Testis (tissue), 3 donors: ENCODE results near the gene KLF13. TPM values are rescaled to one million over a fixed set of nuclear protein-coding genes. Genes with fewer than 3 reads are reported as not detected.

ENCODE experiments used
- DNase-seq: peaks from one replicate; pipeline ENCODE4 v3.0.0-alpha.2; 2019
- H3K27ac ChIP-seq, 2 donors: fragments of 200-600 bp; sonication (generic); one replicate each; pipeline ENCODE4 v1.5.1; 2019
- H3K27me3 ChIP-seq: fragments of 200-600 bp; sonication (generic); one replicate; pipeline ENCODE4 v1.5.1; 2019
- H3K36me3 ChIP-seq: fragments of 200-600 bp; sonication (generic); one replicate; pipeline ENCODE4 v1.5.1; 2017; ENCODE audit warnings: low read depth; ENCODE audit errors: missing control alignments
- H3K4me1 ChIP-seq: fragments of 200-600 bp; sonication (generic); one replicate; pipeline ENCODE4 v1.5.1; 2019
- H3K4me3 ChIP-seq, 2 donors: fragments of 200-600 bp; sonication (generic); one replicate each; pipeline ENCODE4 v1.5.1; 2017 to 2019
- H3K9me3 ChIP-seq: fragments of 200-600 bp; sonication (generic); one replicate; pipeline ENCODE4 v1.5.1; 2017
- POLR2A ChIP-seq: fragments of 450-650 bp; IDR thresholded peaks from one replicate; pipeline ENCODE4 v1.6.1; 2017; ENCODE audit warnings: antibody characterized with exemption, mild to moderate bottlenecking, moderate library complexity
- whole genome bisulfite sequencing, 2 donors: methylation state at CpG; one replicate each; pipeline ENCODE4 v1.1.5; 2018; 5-methylcytosine and 5-hydroxymethylcytosine counted together
- intact Hi-C: fragments of 100-400 bp; cut with DNase I; formaldehyde crosslinking; loops from one replicate; pipeline ENCODE4 v1.15.1; 2023; ENCODE audit warnings: low total_unique reads
- polyA plus RNA-seq: library from polyadenylated mRNA; stranded (reverse); fragments of 350-450 nt; fragmentation: Illumina TruSeq; extraction: RNeasy Lipid Tissue Mini Kit (QIAGEN cat#74804); gene quantifications from one replicate; pipeline ENCODE4 v1.2.3, GENCODE V29; 2014; ENCODE audit warnings: low read depth, low replicate concordance; ENCODE audit not compliant: insufficient read depth
- total RNA-seq, 2 donors: library from RNA; depleted of rRNA; stranded (reverse); fragments of >200 nt; gene quantifications; one replicate each; pipeline ENCODE4 v1.2.3, GENCODE V29; 2016
- TF ChIP-seq, protein P1 (sequence below), 3 experiments: fragments of 450-650 bp in 2 of 3; fragments of 200-600 bp in 1 of 3; sonication (generic) in 1 of 3; IDR thresholded peaks; one replicate each; pipeline ENCODE4 v1.5.1; 2016 to 2019; ENCODE audit warnings: antibody characterized with exemption in 3 of 3, mild to moderate bottlenecking in 2 of 3, moderate library complexity in 1 of 3

KLF13 gene
- total and polyA plus RNA-seq, 3 donors from 2014 or later, result 41.9 to 61.7 (median 45.7) TPM

GRCh38 chr15:31314380-31314779, 12.3 kb upstream of the KLF13 start:
- intact Hi-C loops, result no loop called here
- H3K36me3 ChIP-seq, result no peaks in the 10 kb centered on the region
- H3K9me3 ChIP-seq, result no peaks in the 10 kb centered on the region
- 91 to 93% methylated on average over 10 to 12 of the region's 12 CpGs for WGBS, 2 donors
- no peaks in the 10 kb centered on the region for H3K27me3 ChIP-seq
- no peak overlapping the region for H3K4me3 ChIP-seq
- TF ChIP-seq POLR2A, result no peak
- TF ChIP-seq, protein P1, sequence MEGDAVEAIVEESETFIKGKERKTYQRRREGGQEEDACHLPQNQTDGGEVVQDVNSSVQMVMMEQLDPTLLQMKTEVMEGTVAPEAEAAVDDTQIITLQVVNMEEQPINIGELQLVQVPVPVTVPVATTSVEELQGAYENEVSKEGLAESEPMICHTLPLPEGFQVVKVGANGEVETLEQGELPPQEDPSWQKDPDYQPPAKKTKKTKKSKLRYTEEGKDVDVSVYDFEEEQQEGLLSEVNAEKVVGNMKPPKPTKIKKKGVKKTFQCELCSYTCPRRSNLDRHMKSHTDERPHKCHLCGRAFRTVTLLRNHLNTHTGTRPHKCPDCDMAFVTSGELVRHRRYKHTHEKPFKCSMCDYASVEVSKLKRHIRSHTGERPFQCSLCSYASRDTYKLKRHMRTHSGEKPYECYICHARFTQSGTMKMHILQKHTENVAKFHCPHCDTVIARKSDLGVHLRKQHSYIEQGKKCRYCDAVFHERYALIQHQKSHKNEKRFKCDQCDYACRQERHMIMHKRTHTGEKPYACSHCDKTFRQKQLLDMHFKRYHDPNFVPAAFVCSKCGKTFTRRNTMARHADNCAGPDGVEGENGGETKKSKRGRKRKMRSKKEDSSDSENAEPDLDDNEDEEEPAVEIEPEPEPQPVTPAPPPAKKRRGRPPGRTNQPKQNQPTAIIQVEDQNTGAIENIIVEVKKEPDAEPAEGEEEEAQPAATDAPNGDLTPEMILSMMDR (IDR thresholded peaks at IDR 0.05), result no peak
- H3K27ac ChIP-seq, result no peak overlapping the region
- H3K4me1 ChIP-seq, result no peaks in the 10 kb centered on the region
- no peak for DNase-seq

- DNase-seq, result no peak
- WGBS, 2 donors, result 91% methylated on average over 8 of the region's 8 CpGs; no CpG with 5 or more reads in 1 of the 2 donors
- TF ChIP-seq POLR2A, result no peak
- TF ChIP-seq, protein P1 (IDR thresholded peaks at IDR 0.05), result no peak
- no peak overlapping the region for H3K4me3 ChIP-seq
- H3K36me3 ChIP-seq, result no peaks in the 10 kb centered on the region
- H3K27me3 ChIP-seq, result no peaks in the 10 kb centered on the region
- intact Hi-C loops, result no loop called here
- no peaks in the 10 kb centered on the region for H3K4me1 ChIP-seq
- no peak overlapping the region for H3K27ac ChIP-seq
- no peaks in the 10 kb centered on the region for H3K9me3 ChIP-seq
Measured at GRCh38 chr15:31316135-31316795, 10.4 kb upstream of the KLF13 start.

- intact Hi-C loops, result no loop called here
- no peaks in the 10 kb centered on the region for H3K9me3 ChIP-seq
- TF ChIP-seq POLR2A, result no peak
- TF ChIP-seq, protein P1 (IDR thresholded peaks at IDR 0.05), result no peak
- 94 to 97% methylated on average over 3 of the region's 3 CpGs for WGBS, 2 donors
- no peak for DNase-seq
- no peaks in the 10 kb centered on the region for H3K36me3 ChIP-seq
- no peaks in the 10 kb centered on the region for H3K27me3 ChIP-seq
- H3K4me1 ChIP-seq, result no peaks in the 10 kb centered on the region
- no peak overlapping the region for H3K27ac ChIP-seq
- H3K4me3 ChIP-seq, result no peak overlapping the region
Measured at GRCh38 chr15:31317017-31317416, 9.6 kb upstream of the KLF13 start.

- no peak for DNase-seq
- Histone ChIP-seq H3K4me3 (no peak overlapping the region), H3K27me3 (no peaks in the 10 kb centered on the region), H3K27ac (no peak overlapping the region), H3K36me3 (no peaks in the 10 kb centered on the region), H3K4me1 (no peaks in the 10 kb centered on the region), H3K9me3 (no peaks in the 10 kb centered on the region)
- 71 to 75% methylated on average over 19 to 21 of the region's 21 CpGs for WGBS, 2 donors
- intact Hi-C loops, result no loop called here
- TF ChIP-seq, protein P1 (IDR thresholded peaks at IDR 0.05), result no peak
- no peak for TF ChIP-seq POLR2A
Measured at GRCh38 chr15:31317421-31318327, 9.0 kb upstream of the KLF13 start.
